ENCODE results near the gene SLC6A4.

The SLC6A4 gene

GRCh38 chr17:30226878-30227277 lies 8.6 kb downstream of the SLC6A4 start:
- Histone ChIP-seq H4K20me1 (ENCODE audit: insufficient read depth, low read length) (no peaks in the 10 kb centered on the region), H3K4me2 (ENCODE audit: low read depth, low read length) (no peak overlapping the region), H3K9me2 (replicated peaks; ENCODE audit: insufficient read depth, low read length) (no peaks in the 10 kb centered on the region), H3K27me3 (replicated peaks; ENCODE audit: insufficient read depth, low read length) (no peaks in the 10 kb centered on the region), H3K4me1 (ENCODE audit: low read length) (no peaks in the 10 kb centered on the region), H3K36me3 (replicated peaks; ENCODE audit: insufficient read depth, low read length) (no peaks in the 10 kb centered on the region), H3K9me3 (replicated peaks; ENCODE audit: insufficient read depth, low read length) (no peaks in the 10 kb centered on the region), H3K27ac (ENCODE audit: low read length) (no peak overlapping the region), H3K9ac (ENCODE audit: low read length) (no peak overlapping the region), H3K4me3 (ENCODE audit: low read length) (no peak overlapping the region), H3F3A (ENCODE audit: insufficient read depth, low read length) (no peaks in the 10 kb centered on the region), H2AFZ (ENCODE audit: low read length) (no peak overlapping the region), H3K79me2 (ENCODE audit: low read length) (no peaks in the 10 kb centered on the region)
- TF ChIP-seq EZH2 (optimal IDR thresholded peaks at IDR 0.05; ENCODE audit: low read depth, low read length), result no peak
- no peak for TF ChIP-seq EZH2phosphoT487 (IDR thresholded peaks at IDR 0.05; ENCODE audit: low read length)
- TF ChIP-seq CTCF (IDR thresholded peaks at IDR 0.05; ENCODE audit: low read length), result no peak
- DNase-seq, result no peak

DNA sequence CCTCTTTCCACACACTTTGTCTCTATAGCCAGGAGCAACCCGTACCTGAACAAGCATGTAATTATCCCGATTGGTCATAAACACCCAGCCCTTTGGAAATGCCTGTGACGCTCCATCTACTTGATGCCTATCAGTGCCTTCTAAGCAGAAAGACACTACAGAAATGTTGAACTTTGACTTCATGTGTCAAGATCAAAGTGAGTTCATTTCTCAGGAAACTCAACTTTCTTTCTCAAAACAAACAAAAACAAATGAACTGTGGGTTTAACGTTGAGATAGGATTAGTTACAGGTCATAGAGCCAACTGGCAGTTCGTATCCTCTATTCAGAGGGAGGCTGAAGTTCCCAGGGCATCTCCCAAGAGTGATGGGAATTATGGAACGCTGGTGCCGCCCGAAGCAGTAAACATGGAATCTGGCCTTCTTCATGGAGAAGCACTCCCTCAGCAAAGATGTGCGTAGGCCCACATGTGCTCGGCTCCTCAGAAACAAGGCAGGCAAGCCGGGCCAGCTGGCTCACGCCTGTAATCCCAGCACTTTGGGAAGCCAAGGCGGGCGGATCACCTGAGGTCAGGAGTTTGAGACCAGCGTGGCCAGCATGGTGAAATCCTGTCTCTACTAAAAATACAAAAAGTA lies 9.5 kb downstream of the SLC6A4 start:
- DNase-seq, result no peak
- Histone ChIP-seq H3K36me3 (replicated peaks; ENCODE audit: insufficient read depth, low read length) (no peaks in the 10 kb centered on the region), H3K79me2 (ENCODE audit: low read length) (no peaks in the 10 kb centered on the region), H3F3A (ENCODE audit: insufficient read depth, low read length) (no peaks in the 10 kb centered on the region), H2AFZ (ENCODE audit: low read length) (no peak overlapping the region), H3K4me1 (ENCODE audit: low read length) (no peaks in the 10 kb centered on the region), H4K20me1 (ENCODE audit: insufficient read depth, low read length) (no peaks in the 10 kb centered on the region), H3K27me3 (replicated peaks; ENCODE audit: insufficient read depth, low read length) (no peaks in the 10 kb centered on the region), H3K27ac (ENCODE audit: low read length) (no peak overlapping the region), H3K9ac (ENCODE audit: low read length) (no peak overlapping the region), H3K9me3 (replicated peaks; ENCODE audit: insufficient read depth, low read length) (no peaks in the 10 kb centered on the region), H3K9me2 (replicated peaks; ENCODE audit: insufficient read depth, low read length) (no peaks in the 10 kb centered on the region), H3K4me3 (ENCODE audit: low read length) (no peak overlapping the region), H3K4me2 (ENCODE audit: low read depth, low read length) (no peak overlapping the region)
- TF ChIP-seq EZH2phosphoT487 (IDR thresholded peaks at IDR 0.05; ENCODE audit: low read length) (no peak), EZH2 (optimal IDR thresholded peaks at IDR 0.05; ENCODE audit: low read depth, low read length) (no peak), CTCF (IDR thresholded peaks at IDR 0.05; ENCODE audit: low read length) (no peak)

DNA sequence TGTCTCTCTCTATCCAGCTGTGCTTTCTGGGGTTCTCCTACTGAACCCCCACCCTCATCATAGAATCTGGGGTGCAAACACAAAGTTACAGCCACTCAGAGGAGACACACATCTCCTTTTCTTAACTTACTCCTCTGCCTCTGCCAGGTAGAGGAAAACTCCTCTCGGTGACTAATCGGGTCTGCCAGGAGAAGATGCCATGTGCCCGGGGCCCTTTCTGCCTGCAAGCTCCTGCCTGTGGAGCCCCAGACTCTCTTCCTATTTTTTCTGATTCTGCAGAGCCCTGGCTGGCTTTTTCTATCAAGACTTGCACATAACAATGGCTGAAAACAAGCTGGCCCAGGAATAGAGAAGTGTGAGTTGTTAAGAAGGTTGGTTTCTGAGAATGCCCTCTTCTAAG lies 10.4 kb downstream of the SLC6A4 start:
- no peak overlapping the region for H3K4me3 ChIP-seq (ENCODE audit: low read length)
- no peak for TF ChIP-seq EZH2 (optimal IDR thresholded peaks at IDR 0.05; ENCODE audit: low read depth, low read length)
- TF ChIP-seq EZH2phosphoT487 (IDR thresholded peaks at IDR 0.05; ENCODE audit: low read length), result no peak
- TF ChIP-seq CTCF (IDR thresholded peaks at IDR 0.05; ENCODE audit: low read length), result no peak
- no peak overlapping the region for H2AFZ ChIP-seq (ENCODE audit: low read length)
- no peak overlapping the region for H3K4me2 ChIP-seq (ENCODE audit: low read depth, low read length)
- H3F3A ChIP-seq (ENCODE audit: insufficient read depth, low read length), result no peaks in the 10 kb centered on the region
- no peaks in the 10 kb centered on the region for H3K9me3 ChIP-seq (replicated peaks; ENCODE audit: insufficient read depth, low read length)
- H3K27me3 ChIP-seq (replicated peaks; ENCODE audit: insufficient read depth, low read length), result no peaks in the 10 kb centered on the region
- H3K9me2 ChIP-seq (replicated peaks; ENCODE audit: insufficient read depth, low read length), result no peaks in the 10 kb centered on the region
- H3K79me2 ChIP-seq (ENCODE audit: low read length), result no peaks in the 10 kb centered on the region
- no peak for DNase-seq
- H4K20me1 ChIP-seq (ENCODE audit: insufficient read depth, low read length), result no peaks in the 10 kb centered on the region
- H3K36me3 ChIP-seq (replicated peaks; ENCODE audit: insufficient read depth, low read length), result no peaks in the 10 kb centered on the region
- H3K4me1 ChIP-seq (ENCODE audit: low read length), result no peaks in the 10 kb centered on the region
- no peak overlapping the region for H3K27ac ChIP-seq (ENCODE audit: low read length)
- H3K9ac ChIP-seq (ENCODE audit: low read length), result no peak overlapping the region

All from MM.1S (cell line).